Lung (tissue), 12 donors: Measurements from ENCODE around the gene H2AZ2. TPM values are rescaled to one million over a fixed set of nuclear protein-coding genes. Genes with fewer than 3 reads are reported as not detected.

ENCODE experiments used
- ATAC-seq: fragments of 200-7000 bp; cut with Tn5 transposase; one replicate; pipeline ENCODE4 v1.9.1; 2020; ENCODE audit warnings: moderate number of reproducible peaks; ENCODE audit not compliant: insufficient read depth, low FRiP score
- DNase-seq, 3 donors: peaks; one replicate each; pipeline ENCODE4 v3.0.0-alpha.2; 2013 to 2017
- H3K27ac ChIP-seq, 2 donors: one replicate each; pipeline ENCODE4 v1.5.1; 2013; ENCODE audit warnings: mild to moderate bottlenecking in 2 of 2, moderate library complexity in 2 of 2, control low read depth in 1 of 2, inconsistent platforms in 1 of 2, low read depth in 1 of 2, low read length in 1 of 2
- H3K27me3 ChIP-seq, 3 donors: one replicate each; pipeline ENCODE4 v1.5.1; 2013; ENCODE audit warnings: low read length in 2 of 3; ENCODE audit not compliant: control insufficient read depth in 3 of 3, insufficient read depth in 3 of 3
- H3K36me3 ChIP-seq, 4 donors: one replicate each; pipeline ENCODE4 v1.5.1; 2013; ENCODE audit warnings: low read length in 4 of 4, mild to moderate bottlenecking in 1 of 4, moderate library complexity in 1 of 4; ENCODE audit not compliant: control insufficient read depth in 4 of 4, insufficient read depth in 4 of 4
- H3K4me1 ChIP-seq, 5 donors: one replicate each; pipeline ENCODE4 v1.5.1; 2013; ENCODE audit warnings: low read length in 5 of 5, mild to moderate bottlenecking in 2 of 5, moderate library complexity in 1 of 5; ENCODE audit not compliant: control insufficient read depth in 5 of 5, insufficient read depth in 5 of 5
- H3K4me3 ChIP-seq: one replicate; pipeline ENCODE4 v1.5.1; 2013; ENCODE audit warnings: mild to moderate bottlenecking, control low read depth, moderate library complexity
- H3K9ac ChIP-seq, 2 donors: one replicate each; pipeline ENCODE4 v1.5.1; 2013; ENCODE audit warnings: low read length in 2 of 2, control low read depth in 1 of 2; ENCODE audit not compliant: insufficient read depth in 1 of 2
- H3K9me3 ChIP-seq, 4 donors: one replicate each; pipeline ENCODE4 v1.5.1; 2013; ENCODE audit warnings: low read length in 3 of 4, mild to moderate bottlenecking in 1 of 4, moderate library complexity in 1 of 4; ENCODE audit not compliant: control insufficient read depth in 4 of 4, insufficient read depth in 3 of 4
- WGBS, 2 donors: extraction: QIAGEN DNeasy Blood & Tissue Kit; methylation state at CpG; one replicate each; pipeline ENCODE4 v1.1.7; 2013; 5-methylcytosine and 5-hydroxymethylcytosine counted together
- polyA plus RNA-seq, 2 donors: library from polyadenylated mRNA; stranded (reverse); fragments of 200-250 nt; gene quantifications; one replicate each; pipeline ENCODE4 v1.2.1, GENCODE V29; 2013
- total RNA-seq, 2 donors: library from RNA; depleted of rRNA in 1 of 2; stranded (reverse); fragments of >200 nt in 1 of 2; gene quantifications; one replicate each; pipeline ENCODE4 v1.2.1, GENCODE V29; 2014 to 2021
- TF ChIP-seq, protein P1 (sequence below): IDR thresholded peaks from 2 replicates; pipeline ENCODE4 v1.5.1; 2012; ENCODE audit warnings: mild to moderate bottlenecking; ENCODE audit errors: control extremely low read depth, extremely low read depth
- donor health status: control.
- donor health status: control.
- donor health status: Bipolar disorder and iron deficiency.
- donor health status: healthy.
- donor health status: DM: yes; HTN: yes; CAD: no.

Gene H2AZ2
- total and polyA plus RNA-seq, 4 donors, result 81.0 to 202 (median 111) TPM

- H3K36me3 ChIP-seq, result peaks cover 0 to 9% (median 2%) of the 10 kb centered on the region in 4 donors
- peaks cover 2 to 28% (median 12%) of the 10 kb centered on the region in 5 donors for H3K4me1 ChIP-seq
- DNase-seq, result no peak
- H3K4me3 ChIP-seq, result no peak overlapping the region
- H3K9ac ChIP-seq, result no peak overlapping the region
- H3K9me3 ChIP-seq, result no peaks in the 10 kb centered on the region
- ATAC-seq, result no peak
- 80 to 81% methylated on average over 6 of the region's 6 CpGs for WGBS, 2 donors
- TF ChIP-seq, protein P1, sequence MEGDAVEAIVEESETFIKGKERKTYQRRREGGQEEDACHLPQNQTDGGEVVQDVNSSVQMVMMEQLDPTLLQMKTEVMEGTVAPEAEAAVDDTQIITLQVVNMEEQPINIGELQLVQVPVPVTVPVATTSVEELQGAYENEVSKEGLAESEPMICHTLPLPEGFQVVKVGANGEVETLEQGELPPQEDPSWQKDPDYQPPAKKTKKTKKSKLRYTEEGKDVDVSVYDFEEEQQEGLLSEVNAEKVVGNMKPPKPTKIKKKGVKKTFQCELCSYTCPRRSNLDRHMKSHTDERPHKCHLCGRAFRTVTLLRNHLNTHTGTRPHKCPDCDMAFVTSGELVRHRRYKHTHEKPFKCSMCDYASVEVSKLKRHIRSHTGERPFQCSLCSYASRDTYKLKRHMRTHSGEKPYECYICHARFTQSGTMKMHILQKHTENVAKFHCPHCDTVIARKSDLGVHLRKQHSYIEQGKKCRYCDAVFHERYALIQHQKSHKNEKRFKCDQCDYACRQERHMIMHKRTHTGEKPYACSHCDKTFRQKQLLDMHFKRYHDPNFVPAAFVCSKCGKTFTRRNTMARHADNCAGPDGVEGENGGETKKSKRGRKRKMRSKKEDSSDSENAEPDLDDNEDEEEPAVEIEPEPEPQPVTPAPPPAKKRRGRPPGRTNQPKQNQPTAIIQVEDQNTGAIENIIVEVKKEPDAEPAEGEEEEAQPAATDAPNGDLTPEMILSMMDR, result no peak
- no peak overlapping the region for H3K27ac ChIP-seq
- H3K27me3 ChIP-seq, result no peaks in the 10 kb centered on the region
Measured at GRCh38 chr7:44887293-44887692, 39.4 kb upstream of the H2AZ2 start.

- TF ChIP-seq, protein P1, result no peak
- Histone ChIP-seq H3K9ac (peak within 1 kb of the TSS; percentile 99 to 100), H3K4me3 (peak within 1 kb of the TSS; percentile 77), H3K4me1 (peaks cover 0 to 43% (median 21%) of the 10 kb centered on the region in 5 donors), H3K27me3 (no peaks in the 10 kb centered on the region), H3K9me3 (no peaks in the 10 kb centered on the region), H3K27ac (peak within 1 kb of the TSS; percentile 99 to 100), H3K36me3 (peaks cover 0 to 15% (median 3%) of the 10 kb centered on the region in 4 donors)
- ATAC-seq (peak; percentile 94), DNase-seq (peak; percentile 94 to 97 (median 95))
- WGBS, 2 donors, result 1 to 2% methylated on average over 54 to 72 of the region's 72 CpGs
Measured at GRCh38 chr7:44885394-44886317, 37.8 kb upstream of the H2AZ2 start, which contains the start of gene PURB. Gene PURB (minus strand): TSS chr7:44885530. CDS start chr7:44885348, 182 bp downstream.

GRCh38 chr7:44884621-44885393 lies 36.9 kb upstream of the H2AZ2 start:
- TF ChIP-seq, protein P1, result no peak
- Histone ChIP-seq H3K27ac (peak overlapping the region; percentile 95 to 100), H3K27me3 (no peaks in the 10 kb centered on the region), H3K9me3 (no peaks in the 10 kb centered on the region), H3K4me1 (peaks cover 0 to 49% (median 25%) of the 10 kb centered on the region in 5 donors), H3K36me3 (peaks cover 0 to 18% (median 7%) of the 10 kb centered on the region in 4 donors), H3K9ac (peak overlapping the region; percentile 76 to 77), H3K4me3 (peak overlapping the region; percentile 77)
- ATAC-seq, result no peak
- 0 to 1% methylated on average over 87 to 107 of the region's 107 CpGs for WGBS, 2 donors
- DNase-seq, result peak; percentile 76 to 80 (median 76)
